IPS-18c (cell line): Measurements from ENCODE around the gene LSP1.
"Not testable (repeated sequence)": the region's sequence is repeated elsewhere in the genome, so short reads cannot be mapped to it uniquely, and the experiment has no call there.

Experiments used
- H3K4me3 ChIP-seq: 2 replicates; pipeline ENCODE4 v1.7.0; 2013; ENCODE audit warnings: low read depth, mild to moderate bottlenecking, low read length, moderate library complexity; ENCODE audit not compliant: insufficient read depth
- H3K9me3 ChIP-seq: one replicate; pipeline ENCODE4 v1.6.1; 2013; ENCODE audit warnings: mild to moderate bottlenecking, low read length, moderate library complexity; ENCODE audit not compliant: control insufficient read depth, insufficient read depth

LSP1 gene

GRCh38 chr11:1933416-1934334 lies 80.8 kb downstream of the LSP1 start:
- no peak overlapping the region for H3K4me3 ChIP-seq

DNA sequence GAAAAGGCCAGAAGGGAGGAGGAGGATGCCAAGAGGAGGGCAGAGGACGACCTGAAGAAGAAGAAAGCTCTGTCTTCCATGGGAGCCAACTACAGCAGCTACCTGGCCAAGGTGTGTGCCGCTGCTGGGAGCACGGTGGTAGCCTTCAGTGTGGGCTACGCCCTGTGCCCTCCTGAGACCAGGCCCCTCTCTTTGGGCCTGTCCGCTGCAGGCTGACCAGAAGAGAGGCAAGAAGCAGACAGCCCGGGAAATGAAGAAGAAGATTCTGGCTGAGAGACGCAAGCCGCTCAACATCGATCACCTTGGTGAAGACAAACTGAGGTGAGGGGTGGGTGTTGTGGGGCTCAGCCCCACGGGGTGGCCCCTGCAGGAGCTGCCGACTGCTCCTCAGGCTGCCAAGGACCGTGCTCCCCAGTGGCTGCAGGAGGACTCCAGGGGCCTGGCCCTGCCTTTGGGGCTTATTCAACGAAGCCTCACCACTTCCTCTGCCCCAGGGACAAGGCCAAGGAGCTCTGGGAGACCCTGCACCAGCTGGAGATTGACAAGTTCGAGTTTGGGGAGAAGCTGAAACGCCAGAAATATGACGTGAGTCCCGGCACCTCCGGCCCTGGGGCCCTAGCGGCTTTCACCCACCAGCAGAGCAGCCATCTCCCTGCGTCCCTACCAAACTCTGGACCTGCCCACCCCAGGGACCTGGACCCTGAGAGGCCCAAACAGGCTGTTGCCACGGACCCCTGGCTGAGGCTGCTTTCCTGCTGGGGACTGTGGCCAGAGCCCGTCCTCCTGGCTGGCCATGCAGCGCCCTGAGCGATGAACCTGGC lies 81.7 kb downstream of the LSP1 start:
- H3K4me3 ChIP-seq, result no peak overlapping the region
- no peaks in the 10 kb centered on the region for H3K9me3 ChIP-seq

More at GRCh38 chr11:1933416-1934334, 80.8 kb downstream of the LSP1 start:
- no peaks in the 10 kb centered on the region for H3K9me3 ChIP-seq

DNA sequence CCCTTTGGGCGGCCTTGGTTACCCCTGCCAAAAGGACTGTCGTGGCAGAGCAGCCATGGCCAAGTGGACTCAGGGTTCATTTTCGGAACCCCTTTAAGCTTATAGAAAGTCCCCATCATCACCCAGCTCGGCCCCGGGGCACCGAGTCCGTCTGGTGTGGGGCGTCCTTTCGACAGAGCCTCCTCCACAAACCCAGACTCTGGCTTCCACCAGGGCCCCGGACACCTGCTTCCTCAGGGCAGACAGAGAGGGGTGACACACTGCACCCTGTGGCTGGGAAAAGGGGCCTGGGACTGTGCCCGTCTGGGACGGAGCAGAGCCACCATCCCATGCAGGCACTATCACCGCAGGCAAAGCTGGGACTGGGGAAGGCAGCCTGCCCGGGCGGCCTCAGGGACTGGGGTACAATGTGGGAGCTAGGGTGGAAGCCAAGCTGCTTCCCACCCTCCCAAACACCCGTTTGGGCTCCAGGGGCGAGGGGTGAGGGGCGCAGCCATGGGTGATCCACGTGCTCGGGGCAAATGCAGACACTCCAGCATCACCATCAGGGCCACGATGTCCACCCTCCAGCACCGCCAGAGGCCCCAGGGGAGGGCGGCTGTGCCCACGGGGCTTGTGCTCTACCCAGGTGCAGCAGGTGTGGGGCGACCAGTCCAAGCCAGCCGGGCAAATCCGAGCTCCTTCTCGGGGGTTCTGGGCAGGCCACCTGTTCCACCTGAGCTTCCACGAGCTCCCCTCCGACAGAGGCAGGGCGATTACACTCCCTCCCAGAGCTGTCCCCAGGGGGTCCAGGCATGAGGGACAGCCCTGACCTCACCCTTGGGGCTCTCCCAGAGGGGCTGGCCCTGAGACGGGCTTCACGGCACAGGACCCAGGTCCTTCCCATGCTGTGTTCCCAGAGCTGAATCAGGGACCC lies 82.5 kb downstream of the LSP1 start:
- H3K9me3 ChIP-seq, result no peaks in the 10 kb centered on the region

GRCh38 chr11:1936072-1936780 lies 83.3 kb downstream of the LSP1 start:
- Histone ChIP-seq H3K4me3 (no peak overlapping the region), H3K9me3 (no peaks in the 10 kb centered on the region)

More for the DNA sequence above, 82.5 kb downstream of the LSP1 start:
- no peak overlapping the region for H3K4me3 ChIP-seq

DNA sequence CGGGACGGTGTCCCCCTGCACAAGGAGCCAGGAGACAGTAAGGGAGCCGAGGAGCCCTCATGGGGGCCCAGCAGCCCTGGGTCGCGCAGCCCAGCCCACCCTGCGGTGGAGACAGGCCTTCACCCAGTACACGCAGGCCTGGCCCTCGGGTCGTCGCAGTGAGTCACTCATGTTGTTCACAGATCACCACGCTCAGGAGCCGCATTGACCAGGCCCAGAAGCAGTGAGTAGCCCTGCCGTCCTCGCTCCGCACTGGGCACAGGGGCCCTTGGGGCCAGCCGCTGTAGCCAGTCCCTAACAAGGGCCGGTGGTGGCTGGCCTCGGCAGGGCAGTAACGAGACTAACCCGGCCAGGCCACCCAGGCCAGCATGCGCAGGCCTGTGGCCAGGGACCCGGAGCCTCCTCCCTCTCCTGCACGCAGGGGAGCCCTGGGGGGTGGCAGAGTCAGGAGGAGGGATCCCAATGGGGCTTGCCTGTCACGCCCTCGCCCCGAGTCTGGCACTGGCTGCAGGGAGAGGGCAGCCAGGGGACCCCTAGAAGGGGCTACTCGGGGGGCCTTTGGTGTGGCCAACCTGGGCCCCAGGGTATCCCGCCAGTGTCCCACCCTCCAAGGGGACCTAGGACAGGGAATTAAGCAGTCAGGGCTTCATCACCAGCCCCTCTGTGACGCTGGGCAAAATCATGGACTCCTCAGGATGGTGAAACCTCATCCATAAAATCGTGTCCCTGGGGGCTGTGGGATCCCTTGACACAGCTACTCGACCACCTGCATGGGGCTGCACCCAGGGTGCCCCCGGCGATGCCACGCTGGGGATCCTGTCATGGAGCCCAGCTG lies 84.1 kb downstream of the LSP1 start:
- Histone ChIP-seq H3K4me3 (no peak overlapping the region), H3K9me3 (no peaks in the 10 kb centered on the region)

DNA sequence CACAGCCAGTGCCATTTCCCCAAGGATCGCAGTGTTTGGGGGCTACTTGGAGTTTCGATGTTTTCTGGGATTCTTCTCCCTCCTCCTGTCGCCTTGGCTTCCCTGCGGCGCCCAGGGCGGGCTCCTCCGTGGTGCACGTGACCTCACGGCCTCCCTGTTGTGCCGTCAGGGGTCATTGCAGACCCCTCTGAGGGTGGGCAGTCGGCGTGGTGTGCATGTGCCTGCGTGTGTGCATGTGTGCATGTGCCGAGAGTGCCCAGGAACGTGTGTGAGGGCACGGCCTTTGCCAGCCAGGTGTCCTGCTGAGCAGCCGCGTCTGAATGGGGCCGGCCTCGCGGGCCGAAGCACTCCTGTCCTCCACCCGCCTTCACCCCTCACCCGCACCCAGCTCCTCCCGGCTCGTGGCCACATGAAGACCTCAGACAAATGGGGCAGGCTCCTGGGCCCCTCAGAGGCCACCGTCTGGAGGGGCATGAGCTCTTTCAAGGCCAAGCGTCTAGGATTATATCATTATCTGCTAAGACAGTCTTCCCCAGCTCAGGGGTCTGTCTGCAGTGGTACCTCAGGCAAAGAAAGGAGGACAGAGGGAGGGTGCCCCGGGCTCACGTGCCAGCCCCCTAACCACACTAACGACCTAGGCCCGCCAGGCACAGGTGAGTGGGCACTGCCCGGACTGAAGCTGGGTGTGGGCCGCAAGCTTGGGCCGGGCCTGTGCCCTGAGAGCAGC lies 84.9 kb downstream of the LSP1 start:
- H3K9me3 ChIP-seq, result no peaks in the 10 kb centered on the region

GRCh38 chr11:1938343-1939005 lies 85.6 kb downstream of the LSP1 start:
- Histone ChIP-seq H3K9me3 (no peaks in the 10 kb centered on the region), H3K4me3 (no peak overlapping the region)

More for the DNA sequence above, 84.9 kb downstream of the LSP1 start:
- H3K4me3 ChIP-seq, result no peak overlapping the region

- no peaks in the 10 kb centered on the region for H3K9me3 ChIP-seq
- no peak overlapping the region for H3K4me3 ChIP-seq
These were observed 86.2 kb downstream of the LSP1 start for GRCh38 chr11:1939006-1939625.

- not testable (repeated sequence) for H3K4me3 ChIP-seq, H3K9me3 ChIP-seq
These were observed 86.9 kb downstream of the LSP1 start for GRCh38 chr11:1939788-1940187.
